ENCODE measurements around the gene KRT27. TPM values are rescaled to one million over a fixed set of nuclear protein-coding genes. Genes with fewer than 3 reads are reported as not detected.
A peak's percentile ranks its signal among the peaks of the same experiment; 100 is the strongest.

Gene KRT27
- total RNA-seq, 1 experiment from 2014 or later = not detected

- Histone ChIP-seq H3K4me2 (ENCODE audit: low read length) (no peak overlapping the region), H3K9me2 (replicated peaks; ENCODE audit: low read length) (no peaks in the 10 kb centered on the region), H3K79me2 (ENCODE audit: low read length) (peaks cover 10% of the 10 kb centered on the region), H3K9me3 (ENCODE audit: low read length) (no peaks in the 10 kb centered on the region), H3K9ac (ENCODE audit: low read length) (no peak overlapping the region), H3K36me3 (ENCODE audit: low read depth, low read length) (no peaks in the 10 kb centered on the region), H3K27me3 (ENCODE audit: low read length) (no peaks in the 10 kb centered on the region), H3K4me3 (ENCODE audit: low read length) (no peak overlapping the region), H4K20me1 (ENCODE audit: low read length) (no peaks in the 10 kb centered on the region), H3K27ac (ENCODE audit: low read length) (peak overlapping the region; percentile 30), H2AFZ (ENCODE audit: low read length) (no peak overlapping the region), H3K4me1 (ENCODE audit: insufficient read depth, low read length) (peaks cover 34% of the 10 kb centered on the region), H3F3A (ENCODE audit: low read length, unreplicated experiment) (peaks cover 7% of the 10 kb centered on the region)
- intact Hi-C loops (cut with micrococcal nuclease) = no loop called here
- peak; percentile 83 for DNase-seq
- no TSS peak for BruUV-seq (replicated peaks)
- ChIA-PET POLR2A (ENCODE audit: unreplicated experiment) (no interaction called here), CTCF (no interaction called here)
- ATAC-seq = peak; percentile 86
- TF ChIP-seq CTCF (conservative IDR thresholded peaks at IDR 0.05; ENCODE audit: low read depth, low read length) = no peak
- TF ChIP-seq EZH2 (IDR thresholded peaks at IDR 0.05; ENCODE audit: low read length, unreplicated experiment) = no peak
- no peak for TF ChIP-seq EZH2phosphoT487 (IDR thresholded peaks at IDR 0.05; ENCODE audit: borderline replicate concordance, low read length)
Measured at GRCh38 chr17:40813804-40814203, 31.5 kb upstream of the KRT27 start.

- Histone ChIP-seq H3K27ac (ENCODE audit: low read length) (no peak overlapping the region), H3K9ac (ENCODE audit: low read length) (no peak overlapping the region), H3K36me3 (ENCODE audit: low read depth, low read length) (no peaks in the 10 kb centered on the region), H4K20me1 (ENCODE audit: low read length) (no peaks in the 10 kb centered on the region), H2AFZ (ENCODE audit: low read length) (no peak overlapping the region), H3K9me2 (replicated peaks; ENCODE audit: low read length) (no peaks in the 10 kb centered on the region), H3K4me3 (ENCODE audit: low read length) (no peak overlapping the region), H3K4me1 (ENCODE audit: insufficient read depth, low read length) (peaks cover 28% of the 10 kb centered on the region), H3K27me3 (ENCODE audit: low read length) (no peaks in the 10 kb centered on the region), H3K79me2 (ENCODE audit: low read length) (no peaks in the 10 kb centered on the region), H3F3A (ENCODE audit: low read length, unreplicated experiment) (peaks cover 7% of the 10 kb centered on the region), H3K9me3 (ENCODE audit: low read length) (no peaks in the 10 kb centered on the region), H3K4me2 (ENCODE audit: low read length) (no peak overlapping the region)
- ChIA-PET CTCF (no interaction called here), POLR2A (ENCODE audit: unreplicated experiment) (interaction anchor here (0.6 kb wide), 1 partner anchor 800 kb away, joined by 3 read pairs; the partner anchor contains the start of gene KRT16)
- DNase-seq (no peak), ATAC-seq (no peak)
- TF ChIP-seq EZH2phosphoT487 (IDR thresholded peaks at IDR 0.05; ENCODE audit: borderline replicate concordance, low read length) = no peak
- no peak for TF ChIP-seq CTCF (conservative IDR thresholded peaks at IDR 0.05; ENCODE audit: low read depth, low read length)
- TF ChIP-seq EZH2 (IDR thresholded peaks at IDR 0.05; ENCODE audit: low read length, unreplicated experiment) = no peak
- intact Hi-C loops (cut with micrococcal nuclease) = no loop called here
- no TSS peak for BruUV-seq (replicated peaks)
Measured at GRCh38 chr17:40812639-40813038, 30.3 kb upstream of the KRT27 start.

- H3K9ac ChIP-seq (ENCODE audit: low read length) = peak overlapping the region; percentile 17; the same call in 1 of the 2 replicates
- peak; percentile 87 for DNase-seq
- BruUV-seq (replicated peaks) = no TSS peak
Measured at GRCh38 chr17:40810494-40810893, 28.1 kb upstream of the KRT27 start.

More at GRCh38 chr17:40810494-40810893, 28.1 kb upstream of the KRT27 start:
- peaks cover 7% of the 10 kb centered on the region for H3F3A ChIP-seq (ENCODE audit: low read length, unreplicated experiment)
- H3K9me2 ChIP-seq (replicated peaks; ENCODE audit: low read length) = no peaks in the 10 kb centered on the region
- peaks cover 28% of the 10 kb centered on the region for H3K4me1 ChIP-seq (ENCODE audit: insufficient read depth, low read length)
- no peaks in the 10 kb centered on the region for H3K27me3 ChIP-seq (ENCODE audit: low read length)
- 0 out of 2 replicates have a peak overlapping the region, but pooled peaks have one; percentile 25 for H2AFZ ChIP-seq (ENCODE audit: low read length)
- intact Hi-C loops (cut with micrococcal nuclease) = no loop called here
- H3K36me3 ChIP-seq (ENCODE audit: low read depth, low read length) = no peaks in the 10 kb centered on the region
- peak overlapping the region; percentile 67 for H3K4me2 ChIP-seq (ENCODE audit: low read length)
- peak overlapping the region; percentile 78 for H3K27ac ChIP-seq (ENCODE audit: low read length)
- TF ChIP-seq CTCF (conservative IDR thresholded peaks at IDR 0.05; ENCODE audit: low read depth, low read length) = no peak
- TF ChIP-seq EZH2 (IDR thresholded peaks at IDR 0.05; ENCODE audit: low read length, unreplicated experiment) = no peak
- no peak for TF ChIP-seq EZH2phosphoT487 (IDR thresholded peaks at IDR 0.05; ENCODE audit: borderline replicate concordance, low read length)
- peak; percentile 71 for ATAC-seq
- CTCF ChIA-PET = no interaction called here
- no peaks in the 10 kb centered on the region for H4K20me1 ChIP-seq (ENCODE audit: low read length)
- POLR2A ChIA-PET (ENCODE audit: unreplicated experiment) = no interaction called here
- peak overlapping the region; percentile 34; the same call in 1 of the 2 replicates for H3K4me3 ChIP-seq (ENCODE audit: low read length)
- no peaks in the 10 kb centered on the region for H3K79me2 ChIP-seq (ENCODE audit: low read length)
- H3K9me3 ChIP-seq (ENCODE audit: low read length) = no peaks in the 10 kb centered on the region

All from PC-3 (cell line).